ENCODE results near the gene PUM1. TPM values are rescaled to one million over a fixed set of nuclear protein-coding genes. Genes with fewer than 3 reads are reported as not detected.

The PUM1 gene
- total and polyA plus RNA-seq, 2 of the 8 experiments (the other 6 are each of a cell fraction or from before 2014, with no cell fraction given) = 122 to 177 TPM

DNA sequence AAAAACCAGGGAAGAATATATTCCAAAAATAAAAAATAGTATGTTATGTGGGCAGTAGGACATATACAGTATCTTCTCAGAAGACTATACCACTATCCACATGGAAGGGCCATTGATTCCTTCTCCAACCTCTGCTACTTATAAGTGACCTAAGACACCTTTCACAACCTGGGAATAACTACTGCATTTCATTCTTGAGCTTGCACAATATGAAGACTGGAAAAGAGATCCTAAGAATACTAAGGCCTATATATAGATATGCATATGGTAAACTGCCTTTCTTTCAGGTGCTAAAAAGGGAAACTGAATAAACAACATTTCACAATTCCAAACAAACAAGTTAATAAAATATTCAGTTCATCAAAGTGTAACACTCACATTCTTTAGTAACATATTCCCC is 125.0 kb downstream of the PUM1 start:
- Histone ChIP-seq H2BK20ac (ENCODE audit: low read length) (no peak overlapping the region), H2AK5ac (ENCODE audit: low read depth, low read length) (no peak overlapping the region), H3K9me3 (ENCODE audit: insufficient read depth in 2 of 2, low read depth in 1 of 2, low read length in 1 of 2) (no peaks in the 10 kb centered on the region), H3K79me1 (ENCODE audit: low read depth, low read length) (no peaks in the 10 kb centered on the region; the same call in 1 of the 2 replicates), H2BK12ac (ENCODE audit: low read depth, low read length) (no peak overlapping the region), H3K18ac (ENCODE audit: extremely low read depth, low read length) (no peak overlapping the region), H2BK15ac (ENCODE audit: low read length) (no peak overlapping the region), H4K20me1 (replicated peaks in 1 of 2; ENCODE audit: control insufficient read depth in 1 of 2, insufficient read depth in 2 of 2, low read length in 2 of 2) (peaks cover 0 to 10% of the 10 kb centered on the region in 2 experiments), H3K4me2 (ENCODE audit: insufficient read depth in 1 of 2, low read depth in 2 of 2, low read length in 2 of 2) (no peak overlapping the region), H2BK5ac (ENCODE audit: low read depth, low read length) (no peak overlapping the region), H2AFZ (ENCODE audit: low read length) (no peak overlapping the region), H3K14ac (ENCODE audit: insufficient read length) (no peak overlapping the region), H3K79me2 (ENCODE audit: control insufficient read depth in 1 of 2, insufficient read depth in 2 of 2, low read length in 2 of 2) (peaks cover 0 to 3% of the 10 kb centered on the region in 2 experiments; a peak in 2 of 4 replicates), H3K4me1 (replicated peaks in 1 of 4; ENCODE audit: control insufficient read depth in 3 of 4, insufficient read depth in 4 of 4, low read length in 3 of 4) (no peaks in the 10 kb centered on the region), H3K36me3 (ENCODE audit: control insufficient read depth in 2 of 4, insufficient read depth in 4 of 4, low read length in 3 of 4) (peaks cover 28 to 86% (median 60%) of the 10 kb centered on the region in 4 experiments), H3K27ac (ENCODE audit: low read depth, low read length) (no peak overlapping the region), H3K23ac (ENCODE audit: insufficient read length) (no peak overlapping the region), H2BK120ac (replicated peaks; ENCODE audit: low read depth, low read length) (no peak overlapping the region), H3K4ac (replicated peaks; ENCODE audit: insufficient read length, low read depth, low read length) (no peak overlapping the region), H3K27me3 (replicated peaks in 1 of 4; ENCODE audit: control insufficient read depth in 3 of 4, extremely low read depth in 1 of 4, insufficient read depth in 3 of 4, low read length in 3 of 4) (no peaks in the 10 kb centered on the region), H4K8ac (ENCODE audit: extremely low read depth, insufficient read depth, low read length) (no peak overlapping the region), H3K23me2 (ENCODE audit: low read depth, low read length) (no peaks in the 10 kb centered on the region), H3K4me3 (ENCODE audit: extremely low read depth in 1 of 4, insufficient read depth in 2 of 4, low read depth in 3 of 4, low read length in 4 of 4) (no peak overlapping the region), H4K91ac (replicated peaks; ENCODE audit: insufficient read length, low read length) (no peak overlapping the region), H4K5ac (ENCODE audit: insufficient read length, low read depth, low read length) (no peak overlapping the region), H3K56ac (replicated peaks; ENCODE audit: insufficient read length, low read depth, low read length) (no peak overlapping the region), H3K9ac (replicated peaks in 1 of 4; ENCODE audit: extremely low read depth in 1 of 4, low read depth in 3 of 4, low read length in 3 of 4) (no peak overlapping the region)
- CTCF ChIA-PET (ENCODE audit: partially characterized antibody) = interaction anchor here (0.5 to 1.0 kb wide), 3 partner anchors 21 to 213 kb away, joined by 3 read pairs; no protein-coding TSS in a partner anchor
- TF ChIP-seq NRF1 (IDR thresholded peaks at IDR 0.05; ENCODE audit: low read depth, low read length) = no peak
- TF ChIP-seq HDAC6 (IDR thresholded peaks at IDR 0.05; ENCODE audit: low read depth, low read length) = no peak
- no peak for TF ChIP-seq EZH2 (IDR thresholded peaks at IDR 0.05; ENCODE audit: low read depth, low read length, severe bottlenecking)
- TF ChIP-seq CBX5 (IDR thresholded peaks at IDR 0.05; ENCODE audit: low read depth, low read length) = no peak
- TF ChIP-seq CBX8 (IDR thresholded peaks at IDR 0.05; ENCODE audit: borderline replicate concordance, low read depth, low read length) = no peak
- TF ChIP-seq POU5F1 (IDR thresholded peaks at IDR 0.05; ENCODE audit: low read depth, low read length) = no peak
- no peak for TF ChIP-seq JUND (IDR thresholded peaks at IDR 0.05; ENCODE audit: low read length)
- no peak for TF ChIP-seq SP2 (IDR thresholded peaks at IDR 0.05; ENCODE audit: low read length)
- FAIRE-seq = no peak
- no peak for DNase-seq (ENCODE audit: low read depth in 1 of 2, low spot score in 2 of 2)
- POLR2A ChIA-PET (ENCODE audit: partially characterized antibody) = no interaction called here

Measured in H1 (cell line).